Right lobe of liver (tissue), 6 donors: ENCODE results near the gene ILK. TPM values are rescaled to one million over a fixed set of nuclear protein-coding genes. Genes with fewer than 3 reads are reported as not detected.

Experiments used
- ATAC-seq, 4 donors: fragments of 200-7000 bp; cut with Tn5 transposase; one replicate each; pipeline ENCODE4 v1.9.1; 2020; ENCODE audit warnings: mild to moderate bottlenecking in 4 of 4, moderate library complexity in 4 of 4
- DNase-seq, 3 donors: peaks; one replicate each; pipeline ENCODE4 v3.0.0-alpha.2; 2020
- H3K27ac ChIP-seq, 3 donors: fragments of 200-600 bp; one replicate each; pipeline ENCODE4 v1.8.0; 2022
- H3K27me3 ChIP-seq, 2 donors: fragments of 200-600 bp; one replicate each; pipeline ENCODE4 v1.8.0; 2022
- H3K36me3 ChIP-seq, 4 donors: fragments of 200-600 bp; sonication (generic) in 1 of 4; one replicate each; pipeline versions ENCODE4 v1.5.1 to v1.8.0; 2017 to 2022; ENCODE audit warnings: control low read depth in 1 of 4
- H3K4me1 ChIP-seq, 4 donors: fragments of 200-600 bp; sonication (generic) in 1 of 4; one replicate each; pipeline versions ENCODE4 v1.5.1 to v1.8.0; 2017 to 2022; ENCODE audit warnings: control low read depth in 1 of 4
- H3K4me3 ChIP-seq, 3 donors: fragments of 200-600 bp; one replicate each; pipeline ENCODE4 v1.8.0; 2022
- H3K9me3 ChIP-seq, 4 donors: fragments of 200-600 bp; sonication (generic) in 1 of 4; one replicate each; pipeline versions ENCODE4 v1.5.1 to v1.8.0; 2017 to 2022; ENCODE audit warnings: control low read depth in 1 of 4
- CTCF ChIP-seq, 4 donors: fragments of 200-600 bp in 3 of 4; fragments of 450-650 bp in 1 of 4; IDR thresholded peaks; one replicate each; pipeline versions ENCODE4 v1.5.1 to v1.8.0; 2016 to 2022; ENCODE audit warnings: antibody characterized with exemption in 4 of 4, mild to moderate bottlenecking in 2 of 4
- POLR2A ChIP-seq: fragments of 450-650 bp; IDR thresholded peaks from one replicate; pipeline ENCODE4 v1.6.1; 2017; ENCODE audit warnings: antibody characterized with exemption, mild to moderate bottlenecking
- WGBS: methylation state at CpG from one replicate; pipeline ENCODE4 v1.1.6; 2018; ENCODE audit warnings: low coverage, low lambda C conversion rate; ENCODE audit not compliant: insufficient coverage; ENCODE audit errors: missing lambda C conversion rate; 5-methylcytosine and 5-hydroxymethylcytosine counted together
- intact Hi-C, 2 donors: fragments of 100-400 bp; cut with DNase I; formaldehyde crosslinking; loops; one replicate each; pipeline versions ENCODE4 v1.11.2 to v1.14.1; 2022
- long read RNA-seq: library from polyadenylated mRNA; unstranded; transcript quantifications from one replicate; pipeline ENCODE4 v2.0.0, GENCODE V29; 2019
- total RNA-seq, 6 experiments: library from RNA; depleted of rRNA in 2 of 6; stranded (reverse); fragments of >200 nt in 2 of 6; fragmentation: NEBNext Ultra II Directional in 3 of 6; extraction: Animal tissue kit (Norgen Biotek cat#: 25700) in 3 of 6; gene quantifications; one replicate each; pipeline versions ENCODE4 v1.1.0 to v1.2.4, GENCODE V29; 2016 to 2023
- donor health status: DM: no; HTN: yes; CAD: no.
- donor health status: DM: no; HTN: no; CAD: no.
- donor health status: DM: no; HTN: no; CAD: no.
- donor health status: DM: no; HTN: yes; CAD: no.
- donor health status: DM: no; HTN: yes; CAD: no.

ILK gene
- total RNA-seq = 10 to 100 TPM; 33.4 to 79.9 (median 55.0) TPM
- long read RNA-seq, transcript ILK-203 (13 exons, 1,692 nt) = major isoform, 9 of 19 reads
- long read RNA-seq, partial matches to known transcripts = 2 of 19 reads
- long read RNA-seq, other reads (novel, unspliced or antisense) = 2 of 19 reads

DNA sequence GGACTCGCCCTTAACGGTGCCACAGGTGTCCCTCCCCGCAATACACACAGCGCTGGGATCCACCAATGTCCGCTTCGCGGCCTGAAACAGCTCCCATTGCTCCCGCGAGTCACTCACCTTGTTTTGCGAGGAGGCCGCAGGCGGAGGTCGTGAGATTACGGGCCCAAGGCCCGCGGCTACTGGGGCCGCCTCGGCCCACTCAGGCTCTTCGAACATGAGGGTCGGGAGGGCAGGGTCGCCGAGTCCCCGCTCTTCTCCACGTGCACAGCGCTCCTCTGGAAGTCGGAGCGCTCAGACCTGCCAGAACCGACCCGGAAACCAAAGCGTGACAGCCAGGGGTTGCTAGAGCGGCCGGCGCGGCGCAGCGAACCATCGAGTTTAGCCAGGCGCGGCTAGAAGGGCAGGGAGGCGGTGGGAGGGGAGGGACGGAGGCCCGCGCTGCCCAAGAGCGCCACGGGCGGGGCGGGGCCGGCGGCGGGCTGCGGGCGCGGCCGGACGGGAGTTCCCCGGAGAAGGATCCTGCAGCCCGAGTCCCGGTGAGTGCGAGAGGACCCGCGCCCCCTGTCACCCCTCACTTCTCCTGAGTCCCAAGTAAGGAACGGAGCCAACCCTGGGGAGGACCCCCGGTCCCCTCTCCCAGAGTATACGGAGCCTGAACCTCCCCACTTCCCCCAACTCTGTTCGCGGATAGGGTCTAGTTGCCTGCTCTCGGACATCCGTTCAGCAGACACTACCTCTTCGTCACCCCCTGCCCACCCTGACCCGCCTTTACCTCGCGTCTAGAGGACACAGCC lies at the start of gene ILK, which contains the start of gene RRP8:
TSS of gene ILK (plus strand) at position 488 of the 794 bp plus-strand sequence. CDS start 498 bp downstream, outside the sequence.
TSS of gene RRP8 (minus strand) at position 330 of the 794 bp plus-strand sequence. CDS start at position 216, 114 bp downstream.
- intact Hi-C loops = no loop called here
- Histone ChIP-seq H3K27me3 (no peaks in the 10 kb centered on the region), H3K9me3 (no peaks in the 10 kb centered on the region), H3K4me1 (peaks cover 0 to 58% (median 21%) of the 10 kb centered on the region in 4 donors), H3K36me3 (peaks cover 0 to 39% (median 13%) of the 10 kb centered on the region in 4 donors), H3K4me3 (peak within 1 kb of the TSS; percentile 73 to 89 (median 77)), H3K27ac (peak within 1 kb of the TSS; percentile 84 to 91 (median 89))
- 0% methylated on average over 22 of the region's 72 CpGs for WGBS
- DNase-seq = peak; percentile 94 to 95 (median 94)
- ATAC-seq = peak; percentile 79 to 92 (median 92)
- TF ChIP-seq CTCF (IDR thresholded peaks at IDR 0.05) (peak in 2 of 4 donors; percentile 18 to 26), POLR2A (peak; percentile 88)

DNA sequence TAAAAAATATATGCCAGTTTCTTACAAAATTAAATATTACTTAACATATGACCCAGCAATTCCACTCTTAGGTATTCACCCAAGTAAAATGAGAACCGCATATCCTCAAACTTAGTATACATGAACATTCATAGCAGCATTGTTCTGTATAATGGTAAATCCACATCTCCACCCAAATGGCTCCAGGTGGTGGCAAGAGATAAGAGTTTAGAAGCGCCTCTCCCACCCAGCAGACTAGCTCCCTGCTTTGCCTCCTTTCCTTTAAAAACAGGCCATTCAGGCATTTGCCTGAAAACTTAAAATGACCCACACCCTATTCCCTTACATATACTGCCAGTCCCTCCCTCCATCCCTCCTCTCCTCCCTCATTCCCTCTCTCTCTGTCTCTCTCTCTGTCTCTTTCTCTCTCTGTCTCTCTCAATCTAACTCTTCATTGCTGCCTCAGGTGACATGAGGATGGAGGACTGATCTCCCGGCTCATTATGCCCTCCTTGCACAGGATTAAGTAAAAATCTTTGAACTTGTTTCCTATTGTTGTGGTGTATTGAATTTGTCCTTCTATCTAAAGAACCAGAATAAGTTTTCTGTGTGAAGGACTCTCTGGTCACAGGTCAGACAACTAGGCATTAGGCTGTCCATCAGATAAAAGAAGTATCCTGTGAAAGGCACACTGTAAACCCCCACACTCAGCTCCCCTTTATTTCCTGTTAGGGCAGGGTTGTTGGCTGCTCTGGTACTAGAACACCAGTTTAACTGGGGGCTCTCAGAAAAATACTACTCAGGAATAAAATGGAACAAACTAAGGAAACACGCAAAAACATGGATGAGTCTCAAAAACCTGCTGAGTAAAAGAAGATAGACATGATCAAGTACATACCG lies 48.5 kb upstream of the ILK start:
- 91% methylated on average over 5 of the region's 5 CpGs for WGBS

DNA sequence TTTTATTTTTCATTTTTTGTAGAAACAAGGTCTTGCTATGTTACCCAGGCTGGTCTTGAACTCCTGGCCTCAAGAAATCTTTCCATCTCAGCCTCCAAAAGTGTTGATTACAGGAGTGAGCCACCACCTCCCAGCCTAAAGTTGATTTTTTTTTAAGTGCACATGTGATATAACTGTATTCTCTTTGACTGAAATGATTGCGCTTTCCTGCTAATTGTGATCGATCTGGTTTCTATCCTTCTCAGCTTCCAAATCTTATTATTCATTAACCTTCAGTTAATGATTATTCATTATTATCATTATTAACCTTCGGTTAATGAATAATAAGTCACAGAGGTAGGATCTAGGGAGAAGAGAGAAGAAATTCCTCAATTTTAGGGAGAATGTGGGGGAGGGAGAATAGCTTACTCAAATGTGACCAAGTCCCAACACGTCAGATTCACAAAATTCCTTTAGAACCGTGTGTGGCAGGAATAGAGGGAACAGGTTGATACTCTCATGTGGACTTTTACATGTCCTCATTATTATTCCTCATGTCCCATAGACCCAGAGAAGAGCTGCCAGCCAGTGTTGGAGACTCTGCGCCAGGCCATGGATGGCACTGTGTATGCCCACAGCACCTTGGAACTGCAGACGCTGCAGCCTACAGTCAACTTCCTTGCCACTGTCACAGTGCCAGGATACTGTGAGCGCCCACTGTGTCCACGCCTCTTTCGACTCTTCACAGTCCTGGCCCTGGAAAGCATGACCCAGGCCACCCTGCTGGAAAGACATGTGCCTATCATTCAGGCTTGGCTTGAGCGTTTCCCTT lies 47.2 kb upstream of the ILK start:
- Histone ChIP-seq H3K27me3 (no peaks in the 10 kb centered on the region), H3K27ac (no peak overlapping the region), H3K4me1 (peaks cover 0 to 4% (median 0%) of the 10 kb centered on the region in 4 donors), H3K9me3 (no peaks in the 10 kb centered on the region), H3K4me3 (no peak overlapping the region), H3K36me3 (no peaks in the 10 kb centered on the region)
- WGBS = 33% methylated on average over 8 of the region's 11 CpGs
- TF ChIP-seq CTCF (IDR thresholded peaks at IDR 0.05) = no peak
- TF ChIP-seq POLR2A = no peak
- no peak for DNase-seq
- intact Hi-C loops = no loop called here
- ATAC-seq = peak; percentile 58 to 77 (median 70)

More for the DNA sequence above, 48.5 kb upstream of the ILK start:
- H3K4me1 ChIP-seq = peaks cover 0 to 4% (median 0%) of the 10 kb centered on the region in 4 donors
- ATAC-seq = no peak
- intact Hi-C loops = no loop called here
- DNase-seq = no peak
- H3K27ac ChIP-seq = no peak overlapping the region
- no peaks in the 10 kb centered on the region for H3K9me3 ChIP-seq
- H3K27me3 ChIP-seq = no peaks in the 10 kb centered on the region
- no peak overlapping the region for H3K4me3 ChIP-seq
- no peak for TF ChIP-seq CTCF (IDR thresholded peaks at IDR 0.05)
- no peak for TF ChIP-seq POLR2A
- H3K36me3 ChIP-seq = no peaks in the 10 kb centered on the region

- Histone ChIP-seq H3K4me1 (peaks cover 0 to 4% (median 0%) of the 10 kb centered on the region in 4 donors), H3K27me3 (no peaks in the 10 kb centered on the region), H3K9me3 (no peaks in the 10 kb centered on the region), H3K27ac (no peak overlapping the region), H3K36me3 (no peaks in the 10 kb centered on the region), H3K4me3 (no peak overlapping the region)
- TF ChIP-seq CTCF (IDR thresholded peaks at IDR 0.05) = no peak
- no peak for TF ChIP-seq POLR2A
- 86% methylated on average over 5 of the region's 11 CpGs for WGBS
- intact Hi-C loops = no loop called here
- DNase-seq = no peak
- no peak for ATAC-seq
Observed at GRCh38 chr11:6557063-6557462, 46.5 kb upstream of the ILK start.
